ENCODE data around the gene SH3PXD2A.

DNA sequence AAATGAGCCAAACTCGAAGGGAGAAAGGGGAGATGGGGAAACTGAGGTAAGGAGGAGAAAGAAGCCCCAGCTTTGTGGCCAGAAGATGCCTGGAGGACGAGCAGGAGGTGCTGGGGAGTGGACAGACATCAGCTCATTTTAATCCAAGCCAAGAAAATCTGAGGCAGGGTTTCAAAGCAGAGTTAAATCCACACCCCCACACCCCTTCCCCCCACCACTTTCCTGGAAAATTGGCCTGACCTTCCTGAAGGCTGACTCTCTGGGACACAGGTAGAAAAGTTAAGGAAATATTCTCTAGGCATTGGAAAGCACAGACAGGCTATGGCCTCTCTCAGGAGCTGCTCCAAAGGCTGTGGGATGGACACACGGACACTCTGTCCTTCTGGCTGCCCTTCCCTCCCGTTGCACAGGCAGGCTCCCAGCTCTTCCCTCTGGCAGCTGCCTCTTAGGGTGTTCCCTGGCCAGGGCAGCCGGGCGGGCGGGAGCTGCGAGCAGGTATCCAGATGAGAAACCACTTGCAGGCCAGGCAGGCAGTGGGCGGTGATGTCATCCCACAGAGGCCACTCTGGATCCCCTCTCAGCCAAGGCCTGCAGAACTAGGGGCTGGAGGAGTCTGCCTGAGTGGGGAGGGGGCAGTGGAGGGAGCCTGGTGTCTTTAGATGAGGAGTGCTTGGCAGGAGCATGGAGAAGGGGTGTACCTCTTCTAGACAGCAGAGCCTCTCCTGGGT lies 190.1 kb downstream of the SH3PXD2A start:
- TF ChIP-seq CTCF (IDR thresholded peaks at IDR 0.05 in 4 of 5, conservative IDR thresholded peaks at IDR 0.05 in 1 of 5) (no peak), POLR2A (IDR thresholded peaks at IDR 0.05) (no peak)

Measured in gastrocnemius medialis (tissue), 4 donors.